H7 (cell line): ENCODE data around the gene SAYSD1. TPM values are rescaled to one million over a fixed set of nuclear protein-coding genes. Genes with fewer than 3 reads are reported as not detected.

Experiments used
- DNase-seq: peaks from one replicate; pipeline ENCODE4 v3.0.0; 2012
- H3K27me3 ChIP-seq: 2 replicates; pipeline ENCODE4 v1.6.0; 2011; ENCODE audit warnings: mild to moderate bottlenecking, low read length; ENCODE audit not compliant: control insufficient read depth, insufficient read depth
- H3K36me3 ChIP-seq: replicated peaks from 2 replicates; pipeline ENCODE4 v1.5.1; 2011; ENCODE audit warnings: low read length; ENCODE audit not compliant: control insufficient read depth, insufficient read depth
- H3K4me3 ChIP-seq: 2 replicates; pipeline ENCODE4 v1.5.1; 2011; ENCODE audit warnings: low read depth, mild to moderate bottlenecking, control low read depth, low read length, moderate library complexity; ENCODE audit not compliant: insufficient read depth
- total RNA-seq: library from RNA; depleted of rRNA; stranded (reverse); fragments of >200 nt; shearing (Covaris generic); gene quantifications from 2 replicates; pipeline ENCODE4 v1.2.3, GENCODE V29; 2014

SAYSD1 gene
- total RNA-seq, 1 experiment from 2014 or later, result 11.0 TPM

- H3K27me3 ChIP-seq, result no peaks in the 10 kb centered on the region
- H3K4me3 ChIP-seq, result no peak overlapping the region
- no peaks in the 10 kb centered on the region for H3K36me3 ChIP-seq
- DNase-seq, result peak; percentile 26
Measured at GRCh38 chr6:39079197-39080125, 35.5 kb downstream of the SAYSD1 start.

- DNase-seq, result peak; percentile 14
- Histone ChIP-seq H3K27me3 (no peaks in the 10 kb centered on the region), H3K36me3 (no peaks in the 10 kb centered on the region), H3K4me3 (no peak overlapping the region)
Measured at GRCh38 chr6:39078695-39079094, 36.3 kb downstream of the SAYSD1 start.

GRCh38 chr6:39077882-39078594 lies 36.9 kb downstream of the SAYSD1 start:
- H3K36me3 ChIP-seq, result no peaks in the 10 kb centered on the region
- DNase-seq, result peak; percentile 32
- H3K4me3 ChIP-seq, result no peak overlapping the region
- H3K27me3 ChIP-seq, result no peaks in the 10 kb centered on the region

GRCh38 chr6:39076623-39077535 lies 38.1 kb downstream of the SAYSD1 start:
- Histone ChIP-seq H3K36me3 (no peaks in the 10 kb centered on the region), H3K4me3 (no peak overlapping the region), H3K27me3 (no peaks in the 10 kb centered on the region)
- DNase-seq, result no peak

- no peaks in the 10 kb centered on the region for H3K36me3 ChIP-seq
- DNase-seq, result peak; percentile 19
- no peak overlapping the region for H3K4me3 ChIP-seq
- H3K27me3 ChIP-seq, result no peaks in the 10 kb centered on the region
Measured at GRCh38 chr6:39075807-39076622, 39.0 kb downstream of the SAYSD1 start.

- no peaks in the 10 kb centered on the region for H3K36me3 ChIP-seq
- no peak overlapping the region for H3K4me3 ChIP-seq
- DNase-seq, result peak; percentile 42
- H3K27me3 ChIP-seq, result no peaks in the 10 kb centered on the region
Measured at GRCh38 chr6:39075010-39075686, 39.8 kb downstream of the SAYSD1 start.

GRCh38 chr6:39074486-39074885 lies 40.5 kb downstream of the SAYSD1 start:
- Histone ChIP-seq H3K27me3 (no peaks in the 10 kb centered on the region), H3K4me3 (no peak overlapping the region), H3K36me3 (no peaks in the 10 kb centered on the region)
- peak; percentile 63 for DNase-seq

GRCh38 chr6:39073471-39074355 lies 41.3 kb downstream of the SAYSD1 start:
- no peaks in the 10 kb centered on the region for H3K36me3 ChIP-seq
- no peak for DNase-seq

GRCh38 chr6:39072830-39073229 lies 42.2 kb downstream of the SAYSD1 start:
- Histone ChIP-seq H3K36me3 (no peaks in the 10 kb centered on the region), H3K4me3 (no peak overlapping the region), H3K27me3 (no peaks in the 10 kb centered on the region)
- DNase-seq, result no peak

More at GRCh38 chr6:39073471-39074355, 41.3 kb downstream of the SAYSD1 start:
- no peak overlapping the region for H3K4me3 ChIP-seq
- H3K27me3 ChIP-seq, result no peaks in the 10 kb centered on the region

GRCh38 chr6:39068391-39068790 lies 46.6 kb downstream of the SAYSD1 start:
- DNase-seq, result no peak
- no peak overlapping the region for H3K4me3 ChIP-seq
- no peaks in the 10 kb centered on the region for H3K27me3 ChIP-seq
- no peaks in the 10 kb centered on the region for H3K36me3 ChIP-seq

GRCh38 chr6:39065561-39065960 lies 49.4 kb downstream of the SAYSD1 start:
- Histone ChIP-seq H3K27me3 (no peaks in the 10 kb centered on the region; the same call in 1 of the 2 replicates), H3K36me3 (no peaks in the 10 kb centered on the region), H3K4me3 (no peak overlapping the region)
- no peak for DNase-seq

GRCh38 chr6:39063526-39063925 lies 51.5 kb downstream of the SAYSD1 start:
- H3K27me3 ChIP-seq, result no peaks in the 10 kb centered on the region; the same call in 1 of the 2 replicates
- no peaks in the 10 kb centered on the region for H3K36me3 ChIP-seq
- DNase-seq, result no peak
- H3K4me3 ChIP-seq, result no peak overlapping the region
